Fibroblast of lung (primary cell): ENCODE data around the gene LBX1. TPM values are rescaled to one million over a fixed set of nuclear protein-coding genes. Genes with fewer than 3 reads are reported as not detected.

ENCODE experiments used
- DNase-seq, 2 donors: peaks; one replicate each; pipeline versions ENCODE4 v3.0.0 to v3.0.0-alpha.2; 2010; ENCODE audit warnings: low read depth in 2 of 2
- H2AFZ ChIP-seq: 2 replicates; pipeline ENCODE4 v1.5.1; 2012; ENCODE audit warnings: low read length, control low read depth, inconsistent platforms
- H3K27ac ChIP-seq: 2 replicates; pipeline ENCODE4 v1.5.1; 2011; ENCODE audit warnings: low read length, control low read depth; ENCODE audit not compliant: insufficient read depth
- H3K27me3 ChIP-seq: 2 replicates; pipeline ENCODE4 v1.5.1; 2011; ENCODE audit warnings: mild to moderate bottlenecking, low read length; ENCODE audit not compliant: control insufficient read depth, insufficient read depth
- H3K36me3 ChIP-seq: 2 replicates; pipeline ENCODE4 v1.5.1; 2011; ENCODE audit warnings: low read length; ENCODE audit not compliant: control insufficient read depth, insufficient read depth
- H3K4me1 ChIP-seq: 2 replicates; pipeline ENCODE4 v1.5.1; 2011; ENCODE audit warnings: low read length; ENCODE audit not compliant: control insufficient read depth, insufficient read depth; ENCODE audit errors: extremely low read depth
- H3K4me2 ChIP-seq: 2 replicates; pipeline ENCODE4 v1.5.1; 2011; ENCODE audit warnings: low read length, control low read depth; ENCODE audit not compliant: insufficient read depth; ENCODE audit errors: extremely low read depth
- H3K4me3 ChIP-seq, 4 experiments: fragments of 200-600 bp in 1 of 4; sonication (generic) in 1 of 4; replicated peaks in 1 of 4; 2 replicates each; pipeline ENCODE4 v1.5.1; 2011 to 2016; ENCODE audit warnings: low read length in 4 of 4, low read depth in 3 of 4, mild to moderate bottlenecking in 3 of 4, control low read depth in 2 of 4, inconsistent platforms in 1 of 4, mixed read lengths in 1 of 4; ENCODE audit not compliant: insufficient read depth in 1 of 4; ENCODE audit errors: control extremely low read depth in 1 of 4
- H3K79me2 ChIP-seq: 2 replicates; pipeline ENCODE4 v1.5.1; 2012; ENCODE audit warnings: mild to moderate bottlenecking, low read length, inconsistent platforms; ENCODE audit not compliant: control insufficient read depth, insufficient read depth
- H3K9ac ChIP-seq: 2 replicates; pipeline ENCODE4 v1.5.1; 2011; ENCODE audit warnings: mild to moderate bottlenecking, low read length, control low read depth; ENCODE audit not compliant: insufficient read depth
- H3K9me3 ChIP-seq: 2 replicates; pipeline ENCODE4 v1.5.1; 2012; ENCODE audit warnings: low read depth, low read length; ENCODE audit not compliant: control insufficient read depth, insufficient read depth
- H4K20me1 ChIP-seq: 2 replicates; pipeline ENCODE4 v1.5.1; 2011; ENCODE audit warnings: low read length; ENCODE audit not compliant: control insufficient read depth, insufficient read depth; ENCODE audit errors: extremely low read depth
- EZH2 ChIP-seq: IDR thresholded peaks from 2 replicates; pipeline ENCODE4 v1.5.1; 2012; ENCODE audit warnings: low read length, control low read depth, mild to moderate bottlenecking; ENCODE audit errors: missing control alignments
- polyA plus RNA-seq, 2 donors: library from polyadenylated mRNA; depleted of rRNA in 1 of 2; stranded (reverse) in 1 of 2; unstranded in 1 of 2; fragments of >200 nt; gene quantifications; 2 replicates each; pipeline ENCODE4 v1.2.1, GENCODE V29; 2011 to 2012; ENCODE audit warnings: missing spikeins in 1 of 2
- total RNA-seq: library from RNA; depleted of rRNA; stranded (reverse); fragments of >200 nt; gene quantifications from 2 replicates; pipeline ENCODE4 v1.2.1, GENCODE V29; 2014
- TF ChIP-seq, protein P1 (sequence below), 2 donors: IDR thresholded peaks in 1 of 2; conservative IDR thresholded peaks in 1 of 2; 1 replicate in 1 of 2; 2 replicates in 1 of 2; pipeline ENCODE4 v1.5.1; 2011 to 2012; ENCODE audit warnings: low read length in 2 of 2, control low read depth in 1 of 2, inconsistent platforms in 1 of 2, low read depth in 1 of 2, mild to moderate bottlenecking in 1 of 2

LBX1 gene
- total and polyA plus RNA-seq, 2 donors (not counting 1 experiment from before 2014, with no cell fraction given): under 0.01 TPM; not detected in 1

DNA sequence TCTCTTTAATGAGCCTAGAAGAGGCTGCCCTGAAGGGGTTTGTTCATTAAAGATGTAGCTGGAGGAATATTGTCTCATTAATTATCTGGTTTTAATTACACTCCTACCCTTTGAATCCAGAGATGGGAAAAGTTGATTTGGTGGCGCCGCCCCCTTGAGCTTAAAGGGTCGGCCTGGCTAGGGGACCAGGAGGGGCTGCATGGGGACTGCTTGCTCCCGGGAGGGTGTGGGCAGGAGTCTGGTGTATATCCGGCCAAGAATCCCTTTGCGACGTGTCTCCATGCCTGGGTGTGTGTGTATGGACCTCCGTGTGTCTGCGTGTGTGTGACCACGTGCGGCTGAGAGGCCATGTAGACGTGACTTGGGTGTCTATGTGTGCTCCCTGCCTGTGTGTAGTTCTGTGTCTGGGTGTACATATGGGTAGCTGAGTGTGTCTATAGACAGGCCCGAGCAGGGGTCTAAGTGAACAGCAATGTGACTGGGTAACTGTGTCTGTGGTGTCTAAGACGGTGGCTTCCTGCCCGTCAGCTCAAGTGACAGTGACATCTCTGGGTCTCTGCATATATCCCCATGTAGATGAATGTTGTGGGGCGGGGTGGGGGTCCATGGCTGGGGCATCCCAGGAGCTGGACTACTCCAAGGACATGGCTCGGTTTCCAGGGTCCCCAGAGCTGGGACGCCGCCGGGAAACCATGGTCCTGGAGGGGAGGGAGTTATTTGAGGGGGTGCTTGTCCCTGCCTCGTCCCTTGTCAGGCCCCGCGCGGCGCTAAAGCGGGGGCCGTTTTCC lies 10.7 kb downstream of the LBX1 start:
- Histone ChIP-seq H3K9ac (no peak overlapping the region), H3K4me1 (no peaks in the 10 kb centered on the region), H3K9me3 (no peaks in the 10 kb centered on the region), H3K4me3 (no peak overlapping the region), H3K27ac (no peak overlapping the region), H4K20me1 (no peaks in the 10 kb centered on the region), H3K36me3 (no peaks in the 10 kb centered on the region), H2AFZ (no peak overlapping the region), H3K4me2 (no peak overlapping the region), H3K27me3 (peaks cover 81% of the 10 kb centered on the region), H3K79me2 (no peaks in the 10 kb centered on the region)
- TF ChIP-seq EZH2: peak; percentile 98
- TF ChIP-seq, protein P1, sequence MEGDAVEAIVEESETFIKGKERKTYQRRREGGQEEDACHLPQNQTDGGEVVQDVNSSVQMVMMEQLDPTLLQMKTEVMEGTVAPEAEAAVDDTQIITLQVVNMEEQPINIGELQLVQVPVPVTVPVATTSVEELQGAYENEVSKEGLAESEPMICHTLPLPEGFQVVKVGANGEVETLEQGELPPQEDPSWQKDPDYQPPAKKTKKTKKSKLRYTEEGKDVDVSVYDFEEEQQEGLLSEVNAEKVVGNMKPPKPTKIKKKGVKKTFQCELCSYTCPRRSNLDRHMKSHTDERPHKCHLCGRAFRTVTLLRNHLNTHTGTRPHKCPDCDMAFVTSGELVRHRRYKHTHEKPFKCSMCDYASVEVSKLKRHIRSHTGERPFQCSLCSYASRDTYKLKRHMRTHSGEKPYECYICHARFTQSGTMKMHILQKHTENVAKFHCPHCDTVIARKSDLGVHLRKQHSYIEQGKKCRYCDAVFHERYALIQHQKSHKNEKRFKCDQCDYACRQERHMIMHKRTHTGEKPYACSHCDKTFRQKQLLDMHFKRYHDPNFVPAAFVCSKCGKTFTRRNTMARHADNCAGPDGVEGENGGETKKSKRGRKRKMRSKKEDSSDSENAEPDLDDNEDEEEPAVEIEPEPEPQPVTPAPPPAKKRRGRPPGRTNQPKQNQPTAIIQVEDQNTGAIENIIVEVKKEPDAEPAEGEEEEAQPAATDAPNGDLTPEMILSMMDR (conservative IDR thresholded peaks at IDR 0.05 in 1 of 2, IDR thresholded peaks at IDR 0.05 in 1 of 2; ENCODE audit: low read depth in 1 of 2, low read length in 2 of 2): no peak
- no peak for DNase-seq

DNA sequence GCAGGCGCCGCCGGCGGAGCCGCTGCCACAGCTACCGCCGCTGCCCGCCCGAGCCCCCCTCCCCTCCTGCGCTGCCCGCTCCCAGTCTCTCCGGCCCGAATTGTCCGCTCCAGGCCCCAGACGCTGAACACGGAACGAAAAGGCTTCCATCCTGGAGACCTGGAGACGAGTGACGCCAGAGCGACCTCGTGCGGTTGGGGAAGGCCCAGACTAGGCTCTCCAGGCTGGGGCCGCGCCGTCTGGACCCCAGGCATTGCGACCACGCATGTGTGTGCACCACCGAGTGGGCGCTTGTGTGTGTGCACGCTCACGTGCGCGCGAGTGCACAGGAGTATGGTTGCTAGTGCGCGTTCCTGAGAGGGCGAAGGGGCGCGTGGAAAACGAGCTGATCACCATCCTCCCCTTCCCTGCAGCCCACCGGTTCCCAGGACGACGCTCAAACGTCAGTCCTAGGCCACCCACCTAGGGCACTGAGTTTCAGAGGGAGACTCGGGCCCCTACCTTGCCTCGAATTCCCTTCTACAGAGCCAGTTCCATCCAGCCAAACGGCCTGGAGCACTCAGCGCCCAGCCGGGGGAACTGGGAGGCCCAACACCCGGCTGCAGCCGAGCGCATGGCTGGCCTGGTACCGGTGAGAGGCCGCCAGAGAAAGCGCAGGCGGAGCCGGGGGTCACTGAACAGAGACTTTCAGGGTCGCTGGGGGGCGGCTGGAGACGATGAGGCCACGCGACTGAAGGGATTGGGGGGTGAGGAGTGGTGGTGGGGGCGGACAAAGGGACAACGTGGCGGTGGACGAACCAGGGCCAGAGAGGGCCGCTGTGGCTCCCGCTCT lies 11.6 kb downstream of the LBX1 start:
- DNase-seq: peak; percentile 30 to 37

DNA sequence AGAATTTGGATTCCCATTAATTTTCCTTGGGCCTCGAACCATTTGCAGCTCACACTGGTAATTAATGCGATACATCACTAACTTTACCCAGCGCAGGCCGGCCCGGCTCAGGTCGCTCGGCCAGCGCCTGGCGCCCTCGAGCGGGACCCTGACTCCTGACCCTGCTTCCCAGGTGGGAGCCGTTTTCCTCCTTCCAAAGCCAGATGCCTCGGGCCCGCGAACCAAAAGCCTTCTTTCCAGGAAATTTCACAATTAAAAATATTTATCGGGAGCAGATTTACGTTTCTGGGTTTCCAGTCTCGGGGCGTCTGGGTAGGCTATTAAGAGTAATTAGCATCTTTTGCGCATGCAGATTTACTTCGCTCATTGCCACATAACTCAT lies 12.2 kb downstream of the LBX1 start:
- no peaks in the 10 kb centered on the region for H4K20me1 ChIP-seq
- peaks cover 76% of the 10 kb centered on the region for H3K27me3 ChIP-seq
- no peak overlapping the region for H2AFZ ChIP-seq
- H3K9me3 ChIP-seq: no peaks in the 10 kb centered on the region
- H3K27ac ChIP-seq: no peak overlapping the region
- TF ChIP-seq, protein P1 (conservative IDR thresholded peaks at IDR 0.05 in 1 of 2, IDR thresholded peaks at IDR 0.05 in 1 of 2; ENCODE audit: low read depth in 1 of 2, low read length in 2 of 2): no peak
- no peak for TF ChIP-seq EZH2
- no peak overlapping the region for H3K4me2 ChIP-seq
- no peak overlapping the region for H3K9ac ChIP-seq
- no peak overlapping the region for H3K4me3 ChIP-seq
- no peaks in the 10 kb centered on the region for H3K4me1 ChIP-seq
- DNase-seq: no peak
- no peaks in the 10 kb centered on the region for H3K36me3 ChIP-seq
- H3K79me2 ChIP-seq: no peaks in the 10 kb centered on the region

More for the DNA sequence above, 11.6 kb downstream of the LBX1 start:
- Histone ChIP-seq H2AFZ (no peak overlapping the region), H3K36me3 (no peaks in the 10 kb centered on the region), H3K9me3 (no peaks in the 10 kb centered on the region), H4K20me1 (no peaks in the 10 kb centered on the region), H3K79me2 (no peaks in the 10 kb centered on the region), H3K9ac (no peak overlapping the region), H3K4me2 (no peak overlapping the region), H3K4me1 (no peaks in the 10 kb centered on the region), H3K4me3 (no peak overlapping the region), H3K27ac (no peak overlapping the region), H3K27me3 (peaks cover 75% of the 10 kb centered on the region)
- peak; percentile 85 for TF ChIP-seq EZH2
- TF ChIP-seq, protein P1 (conservative IDR thresholded peaks at IDR 0.05 in 1 of 2, IDR thresholded peaks at IDR 0.05 in 1 of 2; ENCODE audit: low read depth in 1 of 2, low read length in 2 of 2): peak; percentile 19 to 34
